Caco-2 (cell line): ENCODE data around the gene FAM120B. TPM values are rescaled to one million over a fixed set of nuclear protein-coding genes. Genes with fewer than 3 reads are reported as not detected.

Experiments used
- BruUV-seq: library from RNA; stranded (reverse); fragments of 400-500 nt; replicated peaks from 2 replicates; lab custom pipeline; 2021; lab: Mats Ljungman, UMichigan
- CTCF ChIA-PET: fragments of 300-600 bp; sonication (Branson Sonifier 250); formaldehyde crosslinking; loops from one replicate; lab custom pipeline; 2022; ENCODE audit warnings: antibody characterized with exemption; lab: Charles Lee
- POLR2A ChIA-PET: fragments of 300-600 bp; sonication (Branson Sonifier 250); formaldehyde crosslinking; loops from one replicate; lab custom pipeline; 2022; ENCODE audit warnings: antibody characterized with exemption; lab: Charles Lee
- DNase-seq, 2 experiments: peaks; one replicate each; pipeline versions ENCODE4 v3.0.0 to v3.0.0-alpha.2; 2020 to 2022
- H3K27me3 ChIP-seq: replicated peaks from 2 replicates; pipeline ENCODE4 v1.6.0; 2011; ENCODE audit warnings: low read length; ENCODE audit not compliant: control insufficient read depth, insufficient read depth
- H3K36me3 ChIP-seq: 2 replicates; pipeline ENCODE4 v1.5.1; 2011; ENCODE audit warnings: low read length; ENCODE audit not compliant: control insufficient read depth, insufficient read depth
- H3K4me1 ChIP-seq: fragments of 250-450 bp; sonication (Bioruptor Pico); 2 replicates; pipeline ENCODE4 v1.5.1; 2020; ENCODE audit warnings: mild to moderate bottlenecking
- H3K4me3 ChIP-seq: 2 replicates; pipeline ENCODE4 v1.5.1; 2011; ENCODE audit warnings: low read depth, mild to moderate bottlenecking, control low read depth, low read length
- H3K9me3 ChIP-seq: fragments of 250-450 bp; sonication (Bioruptor Pico); 2 replicates; pipeline ENCODE4 v1.5.1; 2020; ENCODE audit warnings: mild to moderate bottlenecking, moderate library complexity
- H3K27ac Mint-ChIP-seq: one replicate; pipeline ENCODE4 v1.8.0; 2022; ENCODE audit warnings: mixed read lengths; ENCODE audit not compliant: unreplicated experiment
- H3K27me3 Mint-ChIP-seq: one replicate; pipeline ENCODE4 v1.8.0; 2022; ENCODE audit warnings: mixed read lengths; ENCODE audit not compliant: insufficient read depth, unreplicated experiment
- H3K36me3 Mint-ChIP-seq: one replicate; pipeline ENCODE4 v1.8.0; 2022; ENCODE audit warnings: mild to moderate bottlenecking, mixed read lengths; ENCODE audit not compliant: insufficient read depth, unreplicated experiment
- H3K4me1 Mint-ChIP-seq: one replicate; pipeline ENCODE4 v1.8.0; 2022; ENCODE audit warnings: low read depth, mixed read lengths; ENCODE audit not compliant: unreplicated experiment
- H3K4me3 Mint-ChIP-seq: one replicate; pipeline ENCODE4 v1.8.0; 2022; ENCODE audit warnings: mild to moderate bottlenecking, moderate library complexity, mixed read lengths; ENCODE audit not compliant: unreplicated experiment
- H3K9me3 Mint-ChIP-seq: one replicate; pipeline ENCODE4 v1.8.0; 2022; ENCODE audit warnings: mixed read lengths; ENCODE audit not compliant: unreplicated experiment
- CTCF ChIP-seq, 2 experiments: fragments of 200-600 bp in 1 of 2; IDR thresholded peaks; 1 replicate in 1 of 2; 2 replicates in 1 of 2; pipeline versions ENCODE4 v1.5.1 to v1.8.0; 2011 to 2022; ENCODE audit warnings: antibody characterized with exemption in 1 of 2, control low read depth in 1 of 2, inconsistent platforms in 1 of 2, low read depth in 1 of 2, low read length in 1 of 2, mild to moderate bottlenecking in 1 of 2, moderate library complexity in 1 of 2; ENCODE audit not compliant: insufficient read depth in 1 of 2, severe bottlenecking in 1 of 2, unreplicated experiment in 1 of 2
- intact Hi-C: fragments of 100-400 bp; cut with micrococcal nuclease; formaldehyde crosslinking; loops from one replicate; pipeline ENCODE4 v1.10.0; 2022; ENCODE audit not compliant: unreplicated experiment
- total RNA-seq: library from RNA; stranded (reverse); gene quantifications from 2 replicates; pipeline ENCODE4 v1.2.3, GENCODE V29; 2022

FAM120B gene
- total RNA-seq, 1 experiment from 2014 or later: 21.0 TPM

DNA sequence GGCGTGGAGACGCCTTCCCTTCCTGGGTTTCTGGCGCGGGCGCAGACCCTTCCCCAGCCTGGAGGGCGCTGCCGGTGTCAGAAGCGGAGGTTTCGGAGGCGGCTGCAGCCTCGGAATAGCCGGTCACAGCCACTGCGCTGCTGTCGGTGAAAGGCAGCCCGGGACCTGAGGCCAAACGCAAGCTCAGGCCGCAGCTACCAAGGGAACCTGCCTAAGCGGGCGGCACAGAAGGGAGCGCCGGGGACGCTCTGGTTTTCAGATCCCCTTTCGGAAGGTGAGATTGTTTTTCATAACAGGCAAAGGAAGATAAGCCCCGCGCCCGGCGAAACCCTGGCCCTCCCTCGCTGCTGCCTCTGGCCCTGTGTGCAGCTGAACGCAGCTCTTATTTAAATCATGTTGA lies 116.5 kb downstream of the FAM120B start:
- no peak for DNase-seq
- no peak overlapping the region for H3K4me3 Mint-ChIP-seq
- peaks cover 5% of the 10 kb centered on the region for H3K27me3 Mint-ChIP-seq
- H3K27me3 ChIP-seq: no peaks in the 10 kb centered on the region
- H3K4me1 ChIP-seq: no peaks in the 10 kb centered on the region
- no peaks in the 10 kb centered on the region for H3K9me3 Mint-ChIP-seq
- H3K36me3 ChIP-seq: no peaks in the 10 kb centered on the region
- no peak for TF ChIP-seq CTCF (IDR thresholded peaks at IDR 0.05; ENCODE audit: insufficient read depth in 1 of 2, low read depth in 1 of 2, low read length in 1 of 2, severe bottlenecking in 1 of 2, unreplicated experiment in 1 of 2)
- H3K9me3 ChIP-seq: no peaks in the 10 kb centered on the region
- no peaks in the 10 kb centered on the region for H3K4me1 Mint-ChIP-seq
- BruUV-seq: no TSS peak
- H3K27ac Mint-ChIP-seq: no peak overlapping the region
- ChIA-PET POLR2A (no interaction called here), CTCF (no interaction called here)
- H3K36me3 Mint-ChIP-seq: no peaks in the 10 kb centered on the region
- intact Hi-C loops: no loop called here
- H3K4me3 ChIP-seq: no peak overlapping the region

- BruUV-seq: no TSS peak
- no peak overlapping the region for H3K4me3 Mint-ChIP-seq
- no peaks in the 10 kb centered on the region for H3K4me1 Mint-ChIP-seq
- intact Hi-C loops: no loop called here
- DNase-seq: no peak
- Histone ChIP-seq H3K9me3 (no peaks in the 10 kb centered on the region), H3K36me3 (no peaks in the 10 kb centered on the region), H3K4me3 (no peak overlapping the region), H3K4me1 (no peaks in the 10 kb centered on the region), H3K27me3 (no peaks in the 10 kb centered on the region)
- no peak overlapping the region for H3K27ac Mint-ChIP-seq
- ChIA-PET POLR2A (no interaction called here), CTCF (no interaction called here)
- peaks cover 5% of the 10 kb centered on the region for H3K27me3 Mint-ChIP-seq
- no peaks in the 10 kb centered on the region for H3K9me3 Mint-ChIP-seq
- H3K36me3 Mint-ChIP-seq: no peaks in the 10 kb centered on the region
- TF ChIP-seq CTCF (IDR thresholded peaks at IDR 0.05; ENCODE audit: insufficient read depth in 1 of 2, low read depth in 1 of 2, low read length in 1 of 2, severe bottlenecking in 1 of 2, unreplicated experiment in 1 of 2): no peak
Measured at GRCh38 chr6:170423814-170424603, 117.5 kb downstream of the FAM120B start.

DNA sequence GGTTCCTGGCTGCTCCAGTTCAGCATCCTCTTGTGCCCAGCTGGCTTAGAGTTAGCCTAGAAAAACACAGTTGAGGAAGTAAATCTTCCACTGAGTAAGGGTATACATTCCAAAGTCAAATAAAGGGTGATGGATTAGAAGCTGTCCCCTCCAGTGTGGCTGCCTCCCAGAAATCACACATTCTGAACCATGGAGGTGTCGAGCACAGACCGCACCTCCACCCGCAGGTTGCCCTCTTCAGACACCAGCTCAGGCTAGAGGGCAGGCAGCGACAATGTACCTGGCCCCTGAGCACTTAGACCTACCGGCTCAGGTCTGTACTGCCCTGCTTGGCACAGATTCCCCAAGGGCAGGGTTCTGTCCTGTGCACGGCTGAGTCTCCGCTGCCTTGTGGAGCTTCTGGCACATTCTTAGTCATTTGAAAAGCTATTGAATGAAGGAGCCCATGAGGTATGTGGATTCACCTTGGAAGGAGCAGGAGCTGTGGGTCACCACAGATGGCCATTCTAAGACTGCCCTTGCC lies 118.1 kb downstream of the FAM120B start:
- H3K27me3 Mint-ChIP-seq: peaks cover 5% of the 10 kb centered on the region
- H3K4me3 ChIP-seq: no peak overlapping the region
- intact Hi-C loops: no loop called here
- no peaks in the 10 kb centered on the region for H3K9me3 Mint-ChIP-seq
- no peaks in the 10 kb centered on the region for H3K27me3 ChIP-seq
- BruUV-seq: no TSS peak
- POLR2A ChIA-PET: no interaction called here
- no peak for DNase-seq
- H3K9me3 ChIP-seq: no peaks in the 10 kb centered on the region
- no peak overlapping the region for H3K27ac Mint-ChIP-seq
- H3K4me1 ChIP-seq: no peaks in the 10 kb centered on the region
- no peak overlapping the region for H3K4me3 Mint-ChIP-seq
- CTCF ChIA-PET: no interaction called here
- no peak for TF ChIP-seq CTCF (IDR thresholded peaks at IDR 0.05; ENCODE audit: insufficient read depth in 1 of 2, low read depth in 1 of 2, low read length in 1 of 2, severe bottlenecking in 1 of 2, unreplicated experiment in 1 of 2)
- H3K4me1 Mint-ChIP-seq: no peaks in the 10 kb centered on the region
- H3K36me3 Mint-ChIP-seq: no peaks in the 10 kb centered on the region
- no peaks in the 10 kb centered on the region for H3K36me3 ChIP-seq
